GM12864 (cell line): ENCODE data around the gene MINDY4.

Experiments
- DNase-seq: peaks from one replicate; pipeline ENCODE4 v3.0.0-alpha.2; 2011; ENCODE audit warnings: low read depth
- H3K4me3 ChIP-seq: 2 replicates; pipeline ENCODE4 v1.5.1; 2011; ENCODE audit warnings: mild to moderate bottlenecking, low read depth, low read length, control low read depth
- CTCF ChIP-seq: IDR thresholded peaks from 2 replicates; pipeline ENCODE4 v1.5.1; 2011; ENCODE audit warnings: low read depth, mild to moderate bottlenecking, moderate library complexity, low read length, control low read depth, inconsistent platforms; ENCODE audit errors: missing control alignments

MINDY4 gene

GRCh38 chr7:30931161-30931928 is 160.1 kb downstream of the MINDY4 start:
- no peak for DNase-seq

DNA sequence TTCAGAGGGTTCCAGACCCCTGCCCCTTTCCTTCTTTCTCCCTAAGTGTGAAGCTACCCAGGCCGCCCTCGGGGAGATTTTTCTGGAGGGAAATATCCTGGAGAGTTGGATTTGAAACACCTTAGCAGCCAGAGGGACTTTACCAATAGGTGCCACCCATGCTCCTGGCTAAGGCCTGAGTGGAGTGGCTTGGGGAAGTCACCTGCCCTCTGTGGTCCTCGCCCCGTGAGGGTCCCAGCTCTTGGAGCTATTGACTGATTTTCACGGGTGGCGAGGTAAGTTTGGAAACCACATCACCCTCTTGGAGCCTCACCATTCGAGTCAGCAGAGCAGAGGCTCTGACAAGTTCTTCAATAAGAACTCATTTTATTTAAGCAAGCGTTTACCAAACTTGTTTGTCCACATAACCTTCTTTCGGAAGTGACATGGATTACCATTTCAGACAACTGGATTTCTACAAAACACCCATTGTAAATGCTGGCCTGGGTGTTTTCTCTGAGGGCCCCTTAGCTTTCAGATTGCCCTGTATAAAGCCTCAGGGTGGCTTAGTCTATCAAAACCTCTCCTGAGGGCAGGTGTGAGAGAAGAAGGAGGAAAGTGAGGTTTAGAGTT is 160.8 kb downstream of the MINDY4 start:
- TF ChIP-seq CTCF, result no peak
- H3K4me3 ChIP-seq, result no peak overlapping the region
- DNase-seq, result no peak

More at GRCh38 chr7:30931161-30931928, 160.1 kb downstream of the MINDY4 start:
- no peak overlapping the region for H3K4me3 ChIP-seq
- no peak for TF ChIP-seq CTCF

DNA sequence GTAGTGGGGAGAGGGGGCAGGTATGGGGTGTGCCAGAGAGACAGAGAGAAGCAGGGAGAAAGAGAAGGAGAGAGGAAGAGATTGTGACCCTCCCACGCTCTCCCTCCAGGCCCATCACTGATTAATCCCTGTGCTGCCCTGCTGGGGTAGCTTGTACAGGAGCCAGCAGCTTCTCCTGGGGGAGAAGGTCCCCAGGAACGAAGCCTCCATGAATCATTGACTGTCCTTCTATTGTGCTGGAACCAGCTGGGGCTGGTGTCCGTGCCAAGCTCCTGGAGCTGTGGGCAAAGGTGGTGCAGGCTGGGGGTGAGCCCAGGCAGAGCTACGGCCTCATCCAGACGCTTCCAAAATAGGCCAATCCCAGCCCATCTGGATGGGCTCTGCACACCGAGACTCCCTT is 161.3 kb downstream of the MINDY4 start:
- TF ChIP-seq CTCF, result no peak
- no peak for DNase-seq
- H3K4me3 ChIP-seq, result no peak overlapping the region

- TF ChIP-seq CTCF, result no peak
- no peak for DNase-seq
- H3K4me3 ChIP-seq, result no peak overlapping the region
These were observed 162.1 kb downstream of the MINDY4 start for GRCh38 chr7:30933124-30933974.

GRCh38 chr7:30934225-30934624 is 163.0 kb downstream of the MINDY4 start:
- TF ChIP-seq CTCF, result no peak
- DNase-seq, result no peak
- H3K4me3 ChIP-seq, result no peak overlapping the region

DNA sequence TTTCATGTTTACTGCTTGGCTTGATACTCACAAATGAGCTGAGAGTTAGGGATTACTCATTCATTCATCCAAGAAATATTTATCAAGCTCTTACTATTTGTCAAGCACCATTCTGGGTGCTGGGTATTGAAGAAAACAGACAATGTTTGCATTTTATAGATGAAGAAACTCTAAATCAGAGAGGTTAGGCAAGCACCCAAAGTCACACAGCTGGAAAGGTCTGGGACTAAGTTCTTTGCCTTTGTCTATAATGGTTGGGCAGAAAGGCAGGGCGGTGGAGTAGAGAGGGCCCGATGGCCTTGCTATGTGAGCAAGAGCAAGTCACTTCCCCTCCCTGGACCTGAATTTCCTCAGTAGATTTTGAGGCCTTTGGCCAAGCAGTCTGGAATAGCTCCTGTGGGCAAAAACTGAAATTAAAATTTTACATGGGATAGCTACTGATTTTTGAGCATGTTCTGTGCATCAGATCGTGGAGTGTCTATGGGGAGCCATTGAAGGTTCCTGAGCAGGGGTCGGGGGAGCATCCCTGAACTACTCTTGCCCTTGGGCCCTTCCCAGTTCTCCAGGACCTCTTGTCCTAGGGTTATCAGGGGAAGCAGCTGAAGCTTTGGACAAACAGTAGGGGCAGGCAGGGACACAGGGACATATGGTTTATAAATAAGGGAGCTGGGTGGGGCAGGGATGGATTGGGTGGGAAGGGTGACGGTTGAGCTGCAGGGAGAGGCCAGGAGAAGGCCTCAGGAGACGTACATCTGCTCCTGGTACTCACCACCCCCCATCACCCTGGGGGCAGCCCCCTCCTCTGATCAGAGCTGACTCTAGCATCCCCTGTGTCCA is 163.7 kb downstream of the MINDY4 start:
- H3K4me3 ChIP-seq, result no peak overlapping the region
- DNase-seq, result no peak
- no peak for TF ChIP-seq CTCF
